ENCODE data around the gene NPSR1.
"Not testable (repeated sequence)": the region's sequence is repeated elsewhere in the genome, so short reads cannot be mapped to it uniquely, and the experiment has no call there.

Gene NPSR1

DNA sequence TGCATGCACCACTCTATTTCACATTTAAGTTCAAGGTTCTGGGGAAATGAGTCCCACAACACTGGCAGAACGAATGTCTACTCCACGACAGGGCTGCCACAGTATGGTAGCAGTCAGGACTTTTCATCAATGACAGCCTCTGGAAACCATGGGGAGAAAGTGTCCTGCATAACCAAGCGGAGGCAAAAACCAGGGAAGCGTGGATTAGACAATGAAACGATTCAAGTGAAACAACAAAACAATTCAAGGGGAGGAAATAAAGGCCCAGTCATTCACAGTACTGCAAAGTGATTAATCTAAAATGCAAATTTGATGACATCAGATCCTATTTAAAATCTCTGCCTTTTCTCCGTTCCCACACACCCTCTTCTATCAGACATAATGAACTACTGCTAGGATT is 211.0 kb downstream of the NPSR1 start:
- Mint-ChIP-seq H3K4me3 (no peak overlapping the region), H3K4me1 (no peaks in the 10 kb centered on the region), H3K27ac (no peak overlapping the region), H3K9me3 (peaks cover 2% of the 10 kb centered on the region), H3K27me3 (ENCODE audit: low read depth) (no peaks in the 10 kb centered on the region), H3K36me3 (ENCODE audit: low read depth) (no peaks in the 10 kb centered on the region)
- TF ChIP-seq, protein P1, sequence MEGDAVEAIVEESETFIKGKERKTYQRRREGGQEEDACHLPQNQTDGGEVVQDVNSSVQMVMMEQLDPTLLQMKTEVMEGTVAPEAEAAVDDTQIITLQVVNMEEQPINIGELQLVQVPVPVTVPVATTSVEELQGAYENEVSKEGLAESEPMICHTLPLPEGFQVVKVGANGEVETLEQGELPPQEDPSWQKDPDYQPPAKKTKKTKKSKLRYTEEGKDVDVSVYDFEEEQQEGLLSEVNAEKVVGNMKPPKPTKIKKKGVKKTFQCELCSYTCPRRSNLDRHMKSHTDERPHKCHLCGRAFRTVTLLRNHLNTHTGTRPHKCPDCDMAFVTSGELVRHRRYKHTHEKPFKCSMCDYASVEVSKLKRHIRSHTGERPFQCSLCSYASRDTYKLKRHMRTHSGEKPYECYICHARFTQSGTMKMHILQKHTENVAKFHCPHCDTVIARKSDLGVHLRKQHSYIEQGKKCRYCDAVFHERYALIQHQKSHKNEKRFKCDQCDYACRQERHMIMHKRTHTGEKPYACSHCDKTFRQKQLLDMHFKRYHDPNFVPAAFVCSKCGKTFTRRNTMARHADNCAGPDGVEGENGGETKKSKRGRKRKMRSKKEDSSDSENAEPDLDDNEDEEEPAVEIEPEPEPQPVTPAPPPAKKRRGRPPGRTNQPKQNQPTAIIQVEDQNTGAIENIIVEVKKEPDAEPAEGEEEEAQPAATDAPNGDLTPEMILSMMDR (IDR thresholded peaks at IDR 0.05; ENCODE audit: unreplicated experiment in 3 of 3), result no peak

DNA sequence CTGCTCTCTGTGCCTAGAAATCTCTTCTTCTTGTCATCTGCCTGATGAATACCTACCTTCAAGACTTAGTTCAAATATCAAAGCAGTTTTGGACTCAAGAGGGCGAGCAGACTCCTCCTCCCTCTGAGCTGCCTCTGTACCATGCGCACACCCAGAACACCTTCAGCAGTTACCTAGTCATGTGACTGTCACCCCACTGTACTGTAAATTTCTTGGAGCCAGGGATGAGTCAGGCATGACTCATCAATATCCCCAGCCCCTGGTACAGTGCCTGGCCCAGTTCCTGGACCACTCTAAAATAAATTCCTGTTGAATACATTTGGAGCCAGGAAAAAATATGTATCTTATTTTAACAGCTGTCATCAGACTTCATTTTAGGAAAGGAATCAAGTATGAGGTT is 212.0 kb downstream of the NPSR1 start:
- H3K27ac Mint-ChIP-seq; H3K36me3 Mint-ChIP-seq (ENCODE audit: low read depth); H3K4me1 Mint-ChIP-seq; H3K27me3 Mint-ChIP-seq (ENCODE audit: low read depth); H3K9me3 Mint-ChIP-seq; H3K4me3 Mint-ChIP-seq: not testable (repeated sequence)

DNA sequence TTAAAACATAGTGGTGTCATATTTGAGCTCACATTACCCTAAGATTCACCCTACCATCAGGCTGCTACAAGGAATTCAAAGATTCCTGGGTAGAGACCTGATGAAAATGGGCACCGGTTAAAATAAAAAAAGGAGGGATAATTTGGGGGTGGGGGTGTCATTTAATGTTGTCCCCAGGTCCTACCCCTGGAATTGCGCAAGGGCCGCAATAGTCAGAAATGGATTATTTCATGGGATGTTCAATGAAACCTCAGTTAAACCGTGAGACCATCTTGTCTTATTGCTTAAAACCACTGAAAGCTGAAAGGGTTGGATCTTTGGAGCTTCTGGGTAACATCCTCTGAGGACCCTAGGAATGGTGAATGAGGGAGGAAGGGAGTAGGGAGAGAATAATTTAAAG is 216.3 kb downstream of the NPSR1 start:
- H3K27me3 Mint-ChIP-seq (ENCODE audit: low read depth); H3K4me1 Mint-ChIP-seq; H3K9me3 Mint-ChIP-seq; H3K27ac Mint-ChIP-seq; H3K36me3 Mint-ChIP-seq (ENCODE audit: low read depth); H3K4me3 Mint-ChIP-seq: not testable (repeated sequence)

DNA sequence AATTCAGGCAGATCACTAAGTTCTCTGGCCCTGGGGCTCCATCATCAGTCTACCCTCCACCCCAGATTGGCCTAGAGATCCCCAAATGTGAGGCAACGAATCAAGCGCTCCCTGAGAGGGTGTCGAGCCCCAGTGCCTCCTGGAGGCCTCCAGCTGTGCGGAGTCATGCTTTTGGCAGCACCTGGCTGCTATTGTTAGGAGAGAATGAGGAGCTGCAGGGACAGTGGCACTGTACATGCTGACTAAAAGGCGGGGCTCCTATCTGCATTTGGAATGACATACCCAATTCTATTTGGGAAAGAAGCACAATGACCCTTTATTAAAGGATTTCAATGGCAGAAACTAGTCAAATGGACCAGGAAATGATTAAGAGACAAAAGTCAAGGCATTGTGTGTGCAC is 217.5 kb downstream of the NPSR1 start:
- Mint-ChIP-seq H3K9me3 (peaks cover 2% of the 10 kb centered on the region), H3K27me3 (ENCODE audit: low read depth) (no peaks in the 10 kb centered on the region), H3K4me1 (no peaks in the 10 kb centered on the region), H3K27ac (no peak overlapping the region), H3K4me3 (no peak overlapping the region), H3K36me3 (ENCODE audit: low read depth) (no peaks in the 10 kb centered on the region)
- TF ChIP-seq, protein P1 (IDR thresholded peaks at IDR 0.05; ENCODE audit: unreplicated experiment in 3 of 3), result no peak

DNA sequence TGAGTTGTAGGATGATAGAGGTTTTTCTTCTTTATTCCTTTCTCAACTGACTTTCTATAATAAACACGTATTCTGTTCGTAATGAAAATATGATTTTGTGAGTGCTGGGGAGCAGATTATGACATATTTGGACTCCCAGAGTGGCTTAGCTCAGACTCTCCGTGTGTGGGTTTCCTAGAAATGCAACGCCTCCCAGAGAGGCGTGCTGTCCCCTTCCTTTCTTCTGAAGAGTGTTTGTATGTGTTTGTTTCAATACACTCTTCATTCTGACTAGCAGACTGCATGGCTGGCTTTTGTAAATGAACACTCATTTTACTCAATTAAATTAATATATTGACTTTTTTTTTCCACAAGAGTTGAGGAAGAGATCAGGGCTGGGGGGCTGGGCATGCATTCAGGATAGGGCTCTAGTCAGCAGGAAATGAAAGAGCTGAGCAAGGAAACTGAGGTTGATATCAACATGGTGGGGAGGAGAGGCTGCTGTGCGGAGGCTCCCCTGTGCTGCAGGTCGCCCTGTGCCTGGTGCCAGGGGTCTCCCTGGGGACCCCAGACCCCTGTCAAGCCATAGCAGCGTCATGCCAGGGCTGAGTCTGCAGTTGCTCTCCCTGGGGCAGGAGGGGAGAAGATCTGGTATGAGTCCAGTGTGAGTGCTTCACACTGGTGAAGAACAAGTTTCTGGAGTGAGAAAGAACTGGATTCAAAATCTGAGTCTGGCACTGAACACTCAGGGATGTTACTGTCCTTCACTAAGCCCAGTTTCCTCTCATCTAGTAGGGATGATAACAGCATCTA is 221.1 kb downstream of the NPSR1 start:
- not testable (repeated sequence) for H3K9me3 Mint-ChIP-seq; H3K4me3 Mint-ChIP-seq; H3K4me1 Mint-ChIP-seq; H3K27me3 Mint-ChIP-seq (ENCODE audit: low read depth); H3K36me3 Mint-ChIP-seq (ENCODE audit: low read depth); H3K27ac Mint-ChIP-seq

DNA sequence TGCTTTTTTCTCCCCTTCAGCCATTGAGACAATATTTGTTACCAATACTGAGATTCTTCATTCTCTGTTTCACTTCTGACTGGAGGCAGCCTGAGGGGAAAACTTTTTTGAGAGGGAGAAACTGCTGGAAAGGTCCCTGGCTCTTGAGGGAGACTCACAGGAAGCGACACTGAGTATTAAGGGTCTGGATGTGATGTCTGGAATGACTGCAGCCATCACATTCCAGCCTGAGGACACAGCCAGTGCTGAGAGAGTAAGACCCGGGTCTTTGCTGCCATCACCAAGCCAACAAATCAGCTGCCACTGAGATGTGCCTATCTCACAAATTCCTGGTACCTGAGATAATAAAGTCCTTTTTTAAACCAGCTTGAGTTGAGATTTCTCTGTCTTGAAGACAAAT is 221.9 kb downstream of the NPSR1 start:
- no peak overlapping the region for H3K4me3 Mint-ChIP-seq
- H3K27ac Mint-ChIP-seq, result no peak overlapping the region
- H3K4me1 Mint-ChIP-seq, result no peaks in the 10 kb centered on the region
- H3K9me3 Mint-ChIP-seq, result peaks cover 9% of the 10 kb centered on the region
- H3K27me3 Mint-ChIP-seq (ENCODE audit: low read depth), result no peaks in the 10 kb centered on the region
- TF ChIP-seq, protein P1 (IDR thresholded peaks at IDR 0.05; ENCODE audit: unreplicated experiment in 3 of 3), result no peak
- no peaks in the 10 kb centered on the region for H3K36me3 Mint-ChIP-seq (ENCODE audit: low read depth)

DNA sequence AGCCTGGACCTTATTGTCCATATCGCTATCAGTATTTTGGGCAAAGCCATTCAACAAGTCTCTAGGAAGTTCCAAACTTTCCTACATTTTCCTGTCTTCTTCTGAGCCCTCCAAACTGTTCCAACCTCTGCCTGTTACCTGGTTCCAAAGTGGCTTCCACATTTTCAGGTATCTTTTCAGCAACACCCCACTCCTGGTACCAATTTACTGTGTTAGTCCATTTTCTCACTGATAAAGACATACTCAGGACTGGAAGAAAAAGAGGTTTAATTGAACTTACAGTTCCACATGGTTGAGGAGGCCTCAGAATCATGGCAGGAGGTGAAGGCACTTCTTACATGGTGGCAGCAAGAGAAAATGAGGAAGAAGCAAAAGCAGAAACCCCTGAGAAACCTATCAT is 225.8 kb downstream of the NPSR1 start:
- peaks cover 12% of the 10 kb centered on the region for H3K9me3 Mint-ChIP-seq
- H3K27me3 Mint-ChIP-seq (ENCODE audit: low read depth); H3K36me3 Mint-ChIP-seq (ENCODE audit: low read depth); H3K27ac Mint-ChIP-seq; H3K4me1 Mint-ChIP-seq; H3K4me3 Mint-ChIP-seq: not testable (repeated sequence)

DNA sequence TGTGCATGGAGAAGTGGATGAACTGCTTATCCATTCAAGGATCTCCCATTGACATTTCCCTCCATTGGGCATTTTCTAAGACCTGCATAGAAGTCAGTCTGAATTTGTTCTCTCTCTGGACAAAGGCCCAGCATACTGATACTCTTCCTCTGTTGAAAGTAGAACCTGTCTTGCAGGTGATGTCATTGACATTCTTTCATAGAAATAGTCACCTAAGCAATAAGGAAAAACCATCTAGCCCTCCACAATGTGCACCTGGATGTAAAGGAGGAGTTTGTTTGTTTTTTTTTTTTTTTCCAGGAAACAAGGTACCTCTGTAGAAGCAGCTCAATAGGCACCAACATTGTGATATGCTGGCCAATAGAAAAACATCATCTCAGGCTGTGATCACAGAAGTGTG is 228.8 kb downstream of the NPSR1 start:
- H3K27ac Mint-ChIP-seq, result no peak overlapping the region
- TF ChIP-seq, protein P1 (IDR thresholded peaks at IDR 0.05; ENCODE audit: unreplicated experiment in 3 of 3), result no peak
- no peaks in the 10 kb centered on the region for H3K4me1 Mint-ChIP-seq
- no peaks in the 10 kb centered on the region for H3K36me3 Mint-ChIP-seq (ENCODE audit: low read depth)
- H3K27me3 Mint-ChIP-seq (ENCODE audit: low read depth), result no peaks in the 10 kb centered on the region
- peaks cover 10% of the 10 kb centered on the region for H3K9me3 Mint-ChIP-seq
- H3K4me3 Mint-ChIP-seq, result no peak overlapping the region

Measured in nephron (organoid).